ENCODE data around the gene GALNTL6.
A peak's percentile ranks its signal among the peaks of the same experiment; 100 is the strongest.

The GALNTL6 gene

DNA sequence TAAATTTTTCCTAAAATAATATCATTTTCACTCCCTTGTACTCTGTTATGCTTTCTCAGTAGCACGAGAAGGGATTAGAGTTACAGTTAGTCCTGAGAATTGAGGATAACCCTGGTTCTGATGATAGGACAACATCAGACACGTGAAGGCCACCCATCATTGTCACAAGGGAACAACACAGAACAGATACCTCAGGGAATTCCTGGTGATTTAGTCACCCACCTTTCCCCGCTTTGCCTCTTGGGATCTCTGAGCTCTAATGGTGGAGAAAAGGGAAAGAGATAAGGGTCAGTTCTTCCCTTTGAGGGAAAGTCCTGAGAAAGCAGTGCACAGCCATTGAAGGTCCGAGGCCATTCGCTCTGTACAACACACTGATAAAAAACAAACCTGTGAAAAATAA, 1243.1 kb downstream of the GALNTL6 start:
- DNase-seq (ENCODE audit: low read depth, low spot score), result peak; percentile 52

DNA sequence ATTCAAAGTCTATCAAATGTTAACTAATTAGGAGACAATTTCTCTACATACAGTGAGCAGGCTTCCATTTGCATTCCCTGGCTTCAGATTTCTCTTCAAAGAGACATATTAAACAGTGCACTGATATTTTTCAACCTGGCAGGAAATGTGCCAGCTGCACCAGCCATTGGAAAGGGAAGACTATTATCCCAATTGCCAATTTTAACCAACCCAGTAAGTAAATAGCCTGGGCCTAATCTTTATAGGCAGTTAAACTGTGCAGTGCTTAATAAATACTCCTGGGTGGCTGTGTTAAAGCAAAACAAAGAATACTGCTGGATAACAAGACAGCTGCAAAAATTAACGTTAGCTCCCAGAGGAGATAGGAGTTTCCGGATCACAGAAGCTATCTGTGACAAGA, 1243.5 kb downstream of the GALNTL6 start:
- no peak for DNase-seq (ENCODE audit: low read depth, low spot score)

DNA sequence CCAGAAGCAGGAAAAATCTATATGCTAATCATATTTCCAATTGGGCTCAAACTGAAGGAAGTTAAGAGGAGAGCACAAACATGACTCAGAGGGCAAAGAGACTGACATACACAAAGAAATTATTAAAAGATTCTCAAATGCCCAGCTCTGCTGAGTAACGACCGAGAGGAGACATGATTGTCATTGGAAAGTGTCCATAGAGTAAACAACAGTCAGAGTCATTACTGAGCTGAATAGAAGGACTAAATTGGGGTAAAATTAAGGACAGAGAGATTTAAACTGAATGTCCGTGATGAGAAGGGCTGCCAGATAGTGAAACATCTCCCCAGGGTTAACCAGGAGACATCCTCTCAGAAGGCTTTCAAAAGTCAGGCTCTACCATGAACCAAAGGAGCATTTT, 1244.2 kb downstream of the GALNTL6 start:
- no peak for DNase-seq (ENCODE audit: low read depth, low spot score)

DNA sequence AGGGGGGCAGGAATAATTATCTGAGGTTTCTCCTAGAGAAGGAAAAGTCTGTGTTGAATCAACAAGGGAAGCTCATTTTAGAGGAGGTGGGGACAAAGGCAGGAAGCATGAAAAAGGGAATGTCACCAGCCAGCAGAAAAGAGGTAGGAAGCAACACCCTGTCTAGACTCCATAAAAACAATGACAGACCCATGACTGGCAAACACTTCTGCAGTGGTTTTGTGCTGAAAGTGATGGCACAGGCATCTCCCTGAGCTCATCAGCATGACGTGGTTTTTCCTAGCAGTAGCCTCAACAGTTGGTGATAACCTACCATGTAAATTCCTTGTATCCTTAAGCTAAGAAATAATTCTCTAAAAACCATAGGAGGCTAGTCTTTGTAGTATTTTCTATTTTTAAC, 1244.7 kb downstream of the GALNTL6 start:
- DNase-seq (ENCODE audit: low read depth, low spot score), result no peak

DNA sequence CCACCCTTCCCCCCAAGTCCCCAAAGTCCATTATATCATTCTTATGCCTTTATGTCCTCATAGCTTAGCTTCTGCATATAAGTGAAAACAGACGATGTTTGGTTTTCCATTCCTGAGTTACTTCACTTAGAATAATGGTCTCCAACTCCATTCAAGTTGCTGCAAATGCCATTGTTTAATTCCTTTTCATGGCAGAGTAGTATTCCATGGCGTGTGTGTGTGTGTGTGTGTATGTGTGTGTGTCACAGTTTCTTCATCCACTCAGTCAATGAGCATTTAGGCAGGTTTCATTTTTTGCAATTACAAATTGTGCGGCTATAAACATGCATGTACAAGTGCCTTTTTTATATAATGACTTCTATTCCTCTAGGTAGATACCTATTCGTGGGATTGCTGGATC, 1248.0 kb downstream of the GALNTL6 start:
- no peak for DNase-seq (ENCODE audit: low read depth, low spot score)

DNA sequence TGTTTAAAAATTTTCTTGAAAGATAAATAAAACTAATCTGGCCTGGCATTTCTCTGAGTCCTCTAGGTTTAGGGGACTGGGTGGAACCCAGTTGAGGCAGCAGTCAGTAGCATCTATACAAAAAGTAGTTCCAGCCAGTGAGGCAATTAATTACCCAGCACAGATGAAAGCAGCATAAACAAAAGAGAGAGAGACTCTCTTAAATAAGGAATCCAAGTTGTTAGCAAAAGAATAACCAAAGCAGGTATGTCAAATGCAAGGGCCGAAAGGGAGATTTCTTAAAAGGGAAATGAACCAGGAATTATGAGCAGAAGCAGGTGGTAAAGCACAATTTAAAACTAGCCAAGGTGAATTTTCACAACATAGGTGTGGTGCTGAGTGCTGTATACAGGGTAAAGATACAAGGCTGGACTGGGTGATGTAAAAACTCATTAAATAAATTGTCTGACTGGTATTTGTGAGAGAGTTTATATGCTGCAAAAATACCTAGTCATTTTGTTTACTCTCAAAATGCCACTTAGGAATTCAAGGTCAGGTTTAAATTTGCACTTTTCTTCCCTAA, 1260.8 kb downstream of the GALNTL6 start:
- DNase-seq (ENCODE audit: low read depth, low spot score), result no peak

DNA sequence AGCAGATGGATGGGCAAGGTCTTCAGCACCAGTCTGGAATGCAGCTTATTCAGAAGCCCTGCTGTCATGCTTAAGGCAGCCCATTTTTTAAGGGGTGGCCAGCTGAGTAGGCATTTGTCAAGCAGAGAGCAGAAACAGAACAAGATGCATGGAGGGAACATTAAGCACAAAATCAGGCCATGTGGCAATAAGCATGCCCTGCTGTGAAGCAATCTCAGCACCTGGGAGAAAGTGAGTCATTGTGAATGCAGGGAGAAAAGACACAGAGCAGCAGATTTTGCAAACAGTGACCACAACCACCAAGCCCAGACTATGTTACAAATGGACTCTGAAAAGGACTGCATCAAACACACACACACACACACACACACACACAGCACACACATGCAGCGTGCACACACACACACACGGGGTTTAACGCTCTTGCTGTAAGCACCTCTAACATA, 1261.3 kb downstream of the GALNTL6 start:
- DNase-seq (ENCODE audit: low read depth, low spot score), result peak; percentile 68

DNA sequence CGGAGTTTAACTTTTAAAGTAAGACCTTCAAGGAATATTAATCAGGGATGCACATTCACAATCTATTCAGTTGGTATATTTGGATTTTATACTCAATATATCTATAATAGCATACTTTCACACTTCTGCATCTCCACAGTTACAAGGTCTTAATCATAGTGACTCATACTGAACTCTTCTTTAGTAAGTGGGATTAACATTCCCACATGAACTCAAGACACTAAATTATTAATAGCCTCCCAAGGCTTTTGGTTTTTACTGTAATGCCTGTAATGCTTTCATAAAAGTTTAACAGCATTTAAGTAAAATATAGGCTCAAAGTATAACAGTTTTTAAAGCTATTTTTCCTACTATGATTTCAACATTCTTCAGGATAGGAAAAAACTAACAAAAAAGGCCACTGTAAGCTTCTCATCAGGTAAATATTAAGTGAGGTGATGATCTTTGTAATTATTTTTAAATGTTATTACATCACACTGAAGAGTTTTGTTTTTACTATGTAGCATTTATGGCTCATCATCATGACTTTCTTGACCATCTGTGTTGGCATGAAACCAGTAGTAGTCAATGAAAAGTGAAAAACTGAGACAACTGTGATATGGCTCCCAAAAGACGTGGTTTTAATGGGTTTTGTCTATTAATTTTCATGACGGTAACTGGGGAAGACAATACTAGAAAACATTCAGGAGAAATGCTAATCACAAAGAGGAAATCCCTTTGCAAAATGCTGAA, 1263.9 kb downstream of the GALNTL6 start:
- DNase-seq (ENCODE audit: low read depth, low spot score), result no peak

DNA sequence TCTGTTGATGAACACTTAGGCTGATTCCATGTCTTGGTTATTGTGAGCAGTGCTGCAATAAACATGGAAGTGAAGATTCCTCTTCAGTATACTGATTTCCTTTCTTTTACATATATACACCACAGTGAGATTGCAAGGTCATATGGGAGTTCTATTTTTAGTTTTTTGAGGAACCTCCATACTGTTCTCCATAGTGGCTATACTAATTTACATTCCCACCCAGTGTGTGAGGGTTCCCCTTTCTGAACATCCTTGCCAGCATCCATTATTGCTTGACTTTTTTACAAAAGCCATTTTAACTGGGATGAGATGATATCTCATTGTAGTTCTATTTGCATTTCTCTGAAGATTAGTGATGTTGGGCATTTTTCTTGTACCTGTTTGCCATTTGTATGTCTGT, 1274.9 kb downstream of the GALNTL6 start:
- no peak for DNase-seq (ENCODE audit: low read depth, low spot score)

Measured in ELF-1 (cell line).